ENCODE measurements around the gene PFKP. TPM values are rescaled to one million over a fixed set of nuclear protein-coding genes. Genes with fewer than 3 reads are reported as not detected.
"Not testable (repeated sequence)": the region's sequence is repeated elsewhere in the genome, so short reads cannot be mapped to it uniquely, and the experiment has no call there.

Gene PFKP
- total RNA-seq, 2 experiments from 2014 or later = 175 to 176 TPM

DNA sequence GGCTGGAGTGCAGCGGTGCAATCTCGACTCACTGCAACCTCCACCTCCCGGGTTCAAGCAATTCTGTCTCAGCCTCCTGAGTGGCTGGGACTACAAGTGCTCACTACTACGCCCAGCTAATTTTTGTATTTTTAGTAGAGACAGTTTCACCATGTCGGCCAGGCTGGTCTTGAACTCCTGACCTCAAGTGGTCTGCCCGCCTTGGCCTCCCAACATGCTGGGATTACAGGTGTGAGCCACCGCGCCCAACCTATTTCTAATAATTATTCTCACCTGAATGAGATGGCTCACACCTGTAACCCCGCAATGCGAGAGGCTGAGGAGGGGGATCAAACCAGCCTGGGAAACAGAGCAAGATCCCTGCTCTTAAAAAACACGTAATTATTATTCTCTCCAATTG is 104.1 kb downstream of the PFKP start:
- Mint-ChIP-seq H3K27ac (peak overlapping the region; percentile 86), H3K4me3 (peak overlapping the region; percentile 86), H3K36me3 (peaks cover 36% of the 10 kb centered on the region), H3K4me1 (ENCODE audit: low read depth) (peaks cover 27% of the 10 kb centered on the region)
- DNase-seq; H3K9me3 Mint-ChIP-seq; CTCF ChIA-PET; intact Hi-C loops (cut with micrococcal nuclease); H3K27me3 Mint-ChIP-seq; POLR2A ChIA-PET: not testable (repeated sequence)

DNA sequence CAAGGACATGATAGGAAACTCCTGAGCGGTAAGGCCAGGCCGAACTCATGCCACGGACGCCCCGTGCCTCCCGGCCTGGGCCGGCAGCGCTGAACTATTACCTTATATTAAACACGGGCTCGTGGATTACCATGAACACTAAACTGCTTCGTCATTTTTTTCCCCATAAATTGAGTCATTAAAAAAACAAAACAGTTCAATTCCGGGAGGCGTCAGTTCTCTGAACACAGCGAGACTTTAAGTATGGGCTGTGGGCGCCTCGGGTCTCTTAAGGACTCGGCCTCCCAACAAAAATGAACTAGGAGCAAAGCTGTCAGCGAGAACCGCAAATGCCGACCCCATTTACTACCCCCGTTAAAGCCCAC is 104.7 kb downstream of the PFKP start:
- DNase-seq = peak; percentile 63
- intact Hi-C loops (cut with micrococcal nuclease) = loop anchor here (1.0 to 2.0 kb wide), 3 partner anchors 77 to 221 kb away; no protein-coding TSS in a partner anchor
- CTCF ChIA-PET = interaction anchor here (1.2 to 1.3 kb wide), 2 partner anchors 22 to 25 kb away, joined by 3 to 6 read pairs; no protein-coding TSS in a partner anchor
- POLR2A ChIA-PET = interaction anchor here (0.8 to 2.2 kb wide), 7 partner anchors 8 to 613 kb away, joined by 3 to 7 read pairs (median 5); partner anchors contain the start of gene KLF6
- H3K36me3 Mint-ChIP-seq = peaks cover 31% of the 10 kb centered on the region
- H3K4me1 Mint-ChIP-seq (ENCODE audit: low read depth) = peaks cover 27% of the 10 kb centered on the region
- H3K27me3 Mint-ChIP-seq = no peaks in the 10 kb centered on the region
- H3K9me3 Mint-ChIP-seq = peaks cover 3% of the 10 kb centered on the region
- peak overlapping the region; percentile 86 for H3K4me3 Mint-ChIP-seq
- H3K27ac Mint-ChIP-seq = peak overlapping the region; percentile 86

DNA sequence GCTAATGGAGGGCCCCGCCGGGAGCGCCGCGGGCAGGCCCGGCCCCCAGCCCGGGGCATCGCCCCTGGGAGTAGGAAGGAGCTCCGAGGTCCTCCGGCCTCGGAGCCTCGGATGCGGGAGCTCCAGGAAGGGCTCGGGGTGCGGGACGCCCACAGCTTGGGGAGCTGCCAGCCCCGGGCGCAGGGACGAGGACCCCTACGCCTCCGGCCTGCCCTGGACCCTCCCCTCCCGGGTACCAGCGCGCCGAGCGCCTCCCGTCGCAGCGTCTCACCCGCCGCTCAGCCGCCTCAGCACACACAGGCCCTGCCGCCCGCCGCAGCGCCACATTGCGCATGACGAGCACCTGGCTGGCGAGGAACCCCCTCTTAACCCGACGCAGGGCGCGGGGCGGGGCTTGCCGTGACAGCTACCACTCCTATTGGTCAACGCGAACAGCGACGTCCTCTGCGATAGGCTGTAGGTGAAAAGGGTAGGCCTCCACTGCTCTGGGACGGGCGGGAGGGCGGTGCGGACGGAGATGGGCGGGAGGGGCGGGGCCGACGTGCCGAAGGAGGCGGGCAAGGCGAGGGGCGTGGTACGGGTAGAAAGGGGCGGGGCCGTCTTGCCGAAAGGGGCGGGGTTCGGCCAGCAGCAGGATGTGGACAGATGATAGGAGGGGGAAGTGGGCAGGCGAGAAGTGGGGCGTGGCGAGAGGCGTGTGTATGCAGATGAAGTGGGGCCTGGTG is 105.3 kb downstream of the PFKP start, which contains the start of gene PITRM1:
TSS of gene PITRM1 (minus strand) at position 337 of the 725 bp plus-strand sequence. CDS start at position 327, 10 bp downstream.
- ChIA-PET CTCF (interaction anchor here (1.2 to 1.3 kb wide), 2 partner anchors 21 to 25 kb away, joined by 3 to 6 read pairs; no protein-coding TSS in a partner anchor), POLR2A (interaction anchor here (0.8 to 2.2 kb wide), 9 partner anchors 9 to 613 kb away, joined by 3 to 7 read pairs (median 4); partner anchors contain the start of gene KLF6)
- peak within 1 kb of the TSS; percentile 86 for H3K27ac Mint-ChIP-seq
- DNase-seq = peak; percentile 99
- no peaks in the 10 kb centered on the region for H3K27me3 Mint-ChIP-seq
- intact Hi-C loops (cut with micrococcal nuclease) = loop anchor here (1.0 to 2.0 kb wide), 3 partner anchors 77 to 222 kb away; no protein-coding TSS in a partner anchor
- H3K4me1 Mint-ChIP-seq (ENCODE audit: low read depth) = peaks cover 27% of the 10 kb centered on the region
- peaks cover 26% of the 10 kb centered on the region for H3K36me3 Mint-ChIP-seq
- peaks cover 3% of the 10 kb centered on the region for H3K9me3 Mint-ChIP-seq
- H3K4me3 Mint-ChIP-seq = peak within 1 kb of the TSS; percentile 86

GRCh38 chr10:3173171-3173878 is 106.0 kb downstream of the PFKP start:
- CTCF ChIA-PET = interaction anchor here (1.2 to 1.3 kb wide), 2 partner anchors 20 to 24 kb away, joined by 3 to 6 read pairs; no protein-coding TSS in a partner anchor
- POLR2A ChIA-PET = interaction anchor here (0.9 to 2.2 kb wide), 6 partner anchors 9 to 612 kb away, joined by 3 to 7 read pairs (median 4); partner anchors contain the start of gene KLF6
- no peaks in the 10 kb centered on the region for H3K27me3 Mint-ChIP-seq
- peak overlapping the region; percentile 83 for H3K27ac Mint-ChIP-seq
- peaks cover 25% of the 10 kb centered on the region for H3K4me1 Mint-ChIP-seq (ENCODE audit: low read depth)
- peak overlapping the region; percentile 78 for H3K4me3 Mint-ChIP-seq
- intact Hi-C loops (cut with micrococcal nuclease) = loop anchor here (2.0 kb wide), 2 partner anchors 103 to 223 kb away; no protein-coding TSS in a partner anchor
- H3K9me3 Mint-ChIP-seq = peaks cover 3% of the 10 kb centered on the region
- DNase-seq = no peak
- H3K36me3 Mint-ChIP-seq = peaks cover 20% of the 10 kb centered on the region

GRCh38 chr10:3178042-3178441 is 110.7 kb downstream of the PFKP start:
- no peak for DNase-seq
- ChIA-PET CTCF (no interaction called here), POLR2A (no interaction called here)
- H3K4me3 Mint-ChIP-seq = no peak overlapping the region
- H3K27ac Mint-ChIP-seq = no peak overlapping the region
- H3K36me3 Mint-ChIP-seq = no peaks in the 10 kb centered on the region
- intact Hi-C loops (cut with micrococcal nuclease) = no loop called here
- H3K27me3 Mint-ChIP-seq = peaks cover 13% of the 10 kb centered on the region
- peaks cover 3% of the 10 kb centered on the region for H3K4me1 Mint-ChIP-seq (ENCODE audit: low read depth)
- no peaks in the 10 kb centered on the region for H3K9me3 Mint-ChIP-seq

GRCh38 chr10:3179174-3179573 is 111.8 kb downstream of the PFKP start:
- Mint-ChIP-seq H3K36me3 (no peaks in the 10 kb centered on the region), H3K27ac (no peak overlapping the region), H3K4me1 (ENCODE audit: low read depth) (no peaks in the 10 kb centered on the region), H3K4me3 (no peak overlapping the region), H3K27me3 (peaks cover 20% of the 10 kb centered on the region), H3K9me3 (no peaks in the 10 kb centered on the region)
- DNase-seq = no peak
- intact Hi-C loops (cut with micrococcal nuclease) = no loop called here
- ChIA-PET POLR2A (no interaction called here), CTCF (interaction anchor here (0.6 kb wide), 1 partner anchor 14 kb away, joined by 3 read pairs; no protein-coding TSS in a partner anchor)

DNA sequence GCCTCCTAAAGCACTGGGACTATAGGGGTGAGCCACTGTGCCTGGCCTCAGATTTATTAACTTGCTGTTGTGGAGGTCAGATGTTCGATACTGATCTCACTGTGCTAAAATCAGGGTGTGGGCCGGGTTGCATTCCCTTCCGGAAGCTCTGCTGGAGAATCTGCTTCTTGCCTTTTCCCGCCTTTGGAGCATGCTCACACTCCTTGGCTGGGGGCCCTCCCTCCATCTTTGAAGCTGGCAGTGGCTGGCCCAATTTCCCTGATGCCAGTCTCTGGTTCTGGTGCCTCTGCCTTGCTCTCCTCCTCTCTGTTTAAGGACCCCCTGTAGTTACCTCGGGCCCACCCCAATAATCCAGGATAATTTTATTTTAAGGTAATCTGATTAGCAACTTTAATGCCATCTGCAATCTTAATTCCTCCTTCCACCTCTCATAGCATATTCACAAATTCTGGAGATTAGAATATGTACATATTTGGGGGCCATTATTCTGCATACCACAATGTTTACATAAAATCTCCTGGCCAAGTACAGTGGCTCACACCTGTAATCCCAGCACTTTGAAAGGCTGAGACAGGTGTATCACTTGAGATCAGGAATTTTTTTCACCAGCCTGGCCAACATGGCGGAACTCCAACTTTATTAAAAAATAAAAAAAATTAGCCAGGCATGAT is 113.1 kb downstream of the PFKP start:
- POLR2A ChIA-PET = no interaction called here

DNA sequence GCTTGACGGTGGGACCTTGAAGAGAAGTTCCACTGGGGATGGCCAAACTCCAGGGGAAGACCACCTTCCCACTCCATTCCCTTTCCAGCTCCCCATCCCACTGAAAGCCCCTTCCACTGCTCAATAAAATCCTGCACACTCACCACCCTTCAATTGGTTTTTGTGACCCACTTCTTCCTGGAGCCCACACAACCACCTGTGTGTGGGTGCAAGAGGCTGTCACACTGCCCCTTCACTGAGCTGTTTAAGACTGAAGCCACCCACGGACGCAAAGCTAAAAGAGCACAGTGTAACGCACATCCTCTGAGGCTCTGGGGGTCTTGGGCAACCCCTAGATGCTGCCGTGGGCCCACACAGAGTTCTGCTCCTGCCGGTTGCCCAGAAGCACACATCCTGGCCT is 118.0 kb downstream of the PFKP start:
- Mint-ChIP-seq H3K4me3 (no peak overlapping the region), H3K9me3 (no peaks in the 10 kb centered on the region), H3K36me3 (no peaks in the 10 kb centered on the region), H3K27me3 (peaks cover 28% of the 10 kb centered on the region), H3K4me1 (ENCODE audit: low read depth) (peaks cover 13% of the 10 kb centered on the region), H3K27ac (no peak overlapping the region)
- CTCF ChIA-PET = no interaction called here
- intact Hi-C loops (cut with micrococcal nuclease) = no loop called here
- no peak for DNase-seq
- POLR2A ChIA-PET = no interaction called here

More for the DNA sequence above, 113.1 kb downstream of the PFKP start:
- H3K4me3 Mint-ChIP-seq = no peak overlapping the region
- H3K9me3 Mint-ChIP-seq = no peaks in the 10 kb centered on the region
- H3K4me1 Mint-ChIP-seq (ENCODE audit: low read depth) = peaks cover 5% of the 10 kb centered on the region
- no peak overlapping the region for H3K27ac Mint-ChIP-seq
- intact Hi-C loops (cut with micrococcal nuclease) = no loop called here
- no peak for DNase-seq
- CTCF ChIA-PET = interaction anchor here (0.6 to 2.2 kb wide), 2 partner anchors 11 to 17 kb away, joined by 3 to 7 read pairs; no protein-coding TSS in a partner anchor
- H3K36me3 Mint-ChIP-seq = no peaks in the 10 kb centered on the region
- peaks cover 21% of the 10 kb centered on the region for H3K27me3 Mint-ChIP-seq

GRCh38 chr10:3186368-3186767 is 119.0 kb downstream of the PFKP start:
- Mint-ChIP-seq H3K36me3 (no peaks in the 10 kb centered on the region), H3K27me3 (peaks cover 32% of the 10 kb centered on the region), H3K4me1 (ENCODE audit: low read depth) (peaks cover 13% of the 10 kb centered on the region), H3K9me3 (no peaks in the 10 kb centered on the region), H3K4me3 (no peak overlapping the region), H3K27ac (peak overlapping the region; percentile 19)
- intact Hi-C loops (cut with micrococcal nuclease) = loop anchor here (1.0 kb wide), 1 partner anchor 11 kb away; no protein-coding TSS in a partner anchor
- ChIA-PET POLR2A (interaction anchor here (1.0 to 1.1 kb wide), 2 partner anchors 11 to 14 kb away, joined by 3 to 6 read pairs; partner anchors contain the start of gene PITRM1), CTCF (interaction anchor here (0.7 to 1.8 kb wide), 2 partner anchors 12 to 706 kb away, joined by 4 to 16 read pairs; no protein-coding TSS in a partner anchor)
- DNase-seq = peak; percentile 78

All from activated CD4-positive, alpha-beta memory T cell treated with anti-CD3 and anti-CD28 coated beads for 36 hours (primary cell).